ENCODE data around the gene TRIOBP.

The TRIOBP gene

GRCh38 chr22:37665487-37665886, 31.4 kb upstream of the TRIOBP start:
- no peak for DNase-seq

- DNase-seq: no peak
Measured at GRCh38 chr22:37669586-37669985, 27.3 kb upstream of the TRIOBP start.

GRCh38 chr22:37672206-37672919, 24.5 kb upstream of the TRIOBP start:
- DNase-seq: no peak

DNA sequence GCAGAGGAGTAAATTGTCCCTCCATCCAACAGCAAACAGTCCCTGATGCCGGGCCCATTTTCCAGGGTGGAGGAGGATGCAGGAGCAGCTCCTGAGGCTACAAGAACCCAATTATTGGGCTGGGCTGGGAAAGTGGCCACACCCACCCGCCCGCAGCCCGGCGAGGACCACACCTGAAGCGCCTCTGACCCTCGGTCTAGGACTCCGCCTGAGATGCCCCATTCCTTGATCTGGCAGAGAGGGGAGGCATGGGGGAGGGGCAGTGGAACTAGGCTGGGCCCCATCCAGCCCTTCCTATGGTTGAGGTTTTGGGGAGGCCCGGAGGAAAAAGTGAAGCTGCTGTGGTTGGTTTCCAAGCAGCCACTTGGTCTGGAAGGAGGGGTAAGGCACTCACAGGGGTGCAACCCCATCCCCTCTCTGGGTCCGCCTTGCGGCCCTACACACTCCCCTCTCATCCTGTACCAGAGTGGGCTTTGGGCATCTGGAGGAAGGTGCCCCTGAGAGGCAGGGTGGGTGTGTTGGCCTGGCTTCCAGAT, 23.9 kb upstream of the TRIOBP start:
- no peak for DNase-seq

GRCh38 chr22:37674248-37674647, 22.6 kb upstream of the TRIOBP start:
- no peak for DNase-seq

GRCh38 chr22:37674951-37675929, 21.6 kb upstream of the TRIOBP start, which contains the start of gene LGALS1:
TSS of gene LGALS1 (plus strand) at chr22:37675636. CDS start at chr22:37675703, 67 bp downstream.
- DNase-seq: peak in 51 of 56 donors; percentile 22 to 90 (median 72)

DNA sequence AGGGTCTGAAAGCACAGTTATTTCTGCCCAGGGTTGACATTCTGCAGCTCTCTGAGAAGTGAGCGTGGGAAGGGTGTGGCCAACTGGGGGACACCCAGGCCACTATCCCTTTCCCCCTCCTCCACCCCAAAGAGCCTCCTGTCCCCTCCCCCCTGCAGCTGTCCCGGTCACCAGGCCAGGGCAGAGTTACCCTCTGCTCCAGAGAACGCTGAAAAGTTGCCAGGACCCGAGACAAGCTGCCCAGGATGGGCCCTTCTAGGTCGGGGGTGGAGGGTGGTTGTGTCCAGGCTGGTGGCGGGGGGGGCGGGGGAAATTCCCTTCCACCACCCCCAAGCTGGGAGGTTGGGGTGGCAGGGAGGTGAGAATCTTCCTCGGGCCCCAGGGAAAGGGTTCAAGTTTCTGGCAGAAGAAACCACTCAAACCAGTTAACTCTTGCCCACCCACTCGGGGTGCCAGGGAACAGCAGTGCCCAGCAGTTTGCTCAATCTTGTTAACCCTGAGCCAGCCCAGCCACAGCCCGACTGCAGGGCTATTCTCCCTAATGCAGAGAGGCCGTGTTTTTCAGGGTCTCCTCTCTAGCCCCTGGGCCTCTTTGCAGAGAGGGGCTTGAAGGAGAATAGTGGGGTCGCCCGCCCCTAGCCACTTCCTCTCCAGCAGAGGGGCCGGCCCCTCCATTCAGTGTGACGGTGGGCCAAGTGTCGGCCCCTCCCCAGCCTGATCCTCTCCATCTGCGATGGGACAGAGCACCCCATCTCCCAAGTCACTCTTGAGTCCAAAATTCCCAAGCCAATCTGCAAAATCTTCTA, 20.7 kb upstream of the TRIOBP start:
- peak in 20 of 56 donors; percentile 6 to 55 (median 27) for DNase-seq

- DNase-seq: peak in 35 of 56 donors; percentile 7 to 73 (median 40)
Measured at GRCh38 chr22:37676736-37677492, 19.9 kb upstream of the TRIOBP start.

DNA sequence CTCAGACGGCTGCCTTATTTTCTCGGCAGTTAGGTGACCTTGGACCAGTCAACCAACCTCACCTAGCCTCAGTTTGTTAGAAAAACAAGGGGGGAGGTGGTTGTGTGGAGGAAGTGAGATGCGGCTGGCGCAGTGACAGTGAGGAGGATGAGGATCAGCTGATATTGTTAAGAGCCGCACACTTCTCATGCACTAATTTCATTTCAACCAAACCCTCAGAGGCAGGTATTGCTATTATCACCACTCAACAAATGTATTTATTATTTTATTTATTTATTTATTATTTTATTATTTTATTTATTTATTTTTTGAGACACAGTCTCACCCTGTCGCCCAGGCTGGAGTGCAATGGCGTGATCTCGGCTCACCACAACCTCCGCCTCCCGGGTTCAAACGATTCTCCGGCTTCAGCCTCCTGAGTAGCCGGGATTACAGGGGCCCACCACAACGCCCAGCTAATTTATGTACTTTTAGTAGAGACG, 19.3 kb upstream of the TRIOBP start:
- DNase-seq: no peak

- no peak for DNase-seq
Measured at GRCh38 chr22:37678372-37678771, 18.5 kb upstream of the TRIOBP start.

DNA sequence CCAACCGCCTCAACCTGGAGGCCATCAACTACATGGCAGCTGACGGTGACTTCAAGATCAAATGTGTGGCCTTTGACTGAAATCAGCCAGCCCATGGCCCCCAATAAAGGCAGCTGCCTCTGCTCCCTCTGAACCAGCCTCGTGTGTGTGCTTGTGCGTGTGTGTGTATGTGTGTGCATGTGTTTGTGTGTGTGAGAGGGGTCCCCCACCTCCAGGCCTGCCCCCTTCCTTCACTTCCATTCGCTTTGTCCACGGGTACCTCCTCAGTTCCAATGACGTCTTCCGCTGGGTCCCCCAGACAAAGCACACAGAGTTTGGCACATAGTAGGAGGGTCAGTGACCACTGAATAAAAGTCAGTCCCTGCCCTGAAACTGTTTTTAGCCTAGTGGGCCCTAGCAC, 17.2 kb upstream of the TRIOBP start:
- DNase-seq: no peak

DNA sequence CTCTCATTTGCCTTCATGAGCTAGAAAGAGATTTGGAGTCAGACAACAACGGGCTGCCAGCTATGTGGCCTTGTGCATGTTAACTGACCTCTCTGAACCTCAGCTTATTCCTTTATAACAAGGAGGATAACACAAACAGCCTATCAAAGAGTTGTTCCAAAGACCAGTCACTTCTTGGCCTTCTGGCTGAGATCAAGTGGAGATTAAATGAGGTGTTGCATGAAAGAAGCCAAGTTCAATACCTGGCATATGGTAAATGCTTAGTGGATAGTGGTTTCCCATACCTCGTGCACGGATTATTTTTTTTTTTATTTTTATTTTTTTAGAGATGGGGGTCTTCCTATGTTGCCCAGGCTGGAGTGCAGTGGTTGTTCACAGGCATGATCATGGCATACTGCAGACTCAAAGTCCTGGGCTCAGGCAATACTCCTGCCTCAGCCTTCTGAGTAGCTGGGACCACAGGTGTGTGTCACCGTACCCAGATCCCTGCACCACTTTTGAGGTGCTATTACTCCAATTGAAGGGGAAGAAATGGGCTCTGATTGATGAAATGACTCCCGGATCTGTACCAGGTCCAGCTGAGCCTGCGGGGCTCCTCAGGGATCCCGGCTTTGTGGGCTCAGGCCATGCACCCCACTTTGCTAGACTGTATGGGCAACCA, 16.5 kb upstream of the TRIOBP start:
- DNase-seq: no peak

GRCh38 chr22:37681001-37681424, 15.8 kb upstream of the TRIOBP start:
- no peak for DNase-seq

DNA sequence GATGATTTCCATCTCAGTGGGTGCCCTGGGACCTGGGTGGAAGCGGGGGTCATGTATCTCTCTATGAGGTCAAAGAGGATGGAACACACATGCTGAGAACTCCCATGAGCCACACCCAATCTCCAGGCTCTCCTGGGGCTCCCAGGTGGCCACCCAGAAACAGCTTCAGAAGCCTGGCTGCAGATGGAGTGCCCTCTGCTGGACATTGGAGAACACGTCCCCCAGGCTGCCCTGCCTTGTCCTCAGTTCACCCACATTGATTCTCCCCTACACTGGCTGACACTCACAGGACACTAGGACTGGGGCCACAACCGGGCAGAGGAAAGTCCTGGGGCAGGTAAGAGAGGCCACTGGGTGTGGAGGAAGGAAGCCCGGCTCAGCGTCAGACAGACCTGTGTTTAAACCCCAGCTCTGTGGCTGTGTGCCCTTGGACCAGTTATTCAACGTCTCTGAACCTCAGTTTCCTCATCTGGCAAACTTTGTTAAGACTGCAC, 15.2 kb upstream of the TRIOBP start:
- DNase-seq: peak in 36 of 56 donors; percentile 3 to 73 (median 35)

- DNase-seq: no peak
Measured at GRCh38 chr22:37684803-37685615, 11.8 kb upstream of the TRIOBP start.

DNA sequence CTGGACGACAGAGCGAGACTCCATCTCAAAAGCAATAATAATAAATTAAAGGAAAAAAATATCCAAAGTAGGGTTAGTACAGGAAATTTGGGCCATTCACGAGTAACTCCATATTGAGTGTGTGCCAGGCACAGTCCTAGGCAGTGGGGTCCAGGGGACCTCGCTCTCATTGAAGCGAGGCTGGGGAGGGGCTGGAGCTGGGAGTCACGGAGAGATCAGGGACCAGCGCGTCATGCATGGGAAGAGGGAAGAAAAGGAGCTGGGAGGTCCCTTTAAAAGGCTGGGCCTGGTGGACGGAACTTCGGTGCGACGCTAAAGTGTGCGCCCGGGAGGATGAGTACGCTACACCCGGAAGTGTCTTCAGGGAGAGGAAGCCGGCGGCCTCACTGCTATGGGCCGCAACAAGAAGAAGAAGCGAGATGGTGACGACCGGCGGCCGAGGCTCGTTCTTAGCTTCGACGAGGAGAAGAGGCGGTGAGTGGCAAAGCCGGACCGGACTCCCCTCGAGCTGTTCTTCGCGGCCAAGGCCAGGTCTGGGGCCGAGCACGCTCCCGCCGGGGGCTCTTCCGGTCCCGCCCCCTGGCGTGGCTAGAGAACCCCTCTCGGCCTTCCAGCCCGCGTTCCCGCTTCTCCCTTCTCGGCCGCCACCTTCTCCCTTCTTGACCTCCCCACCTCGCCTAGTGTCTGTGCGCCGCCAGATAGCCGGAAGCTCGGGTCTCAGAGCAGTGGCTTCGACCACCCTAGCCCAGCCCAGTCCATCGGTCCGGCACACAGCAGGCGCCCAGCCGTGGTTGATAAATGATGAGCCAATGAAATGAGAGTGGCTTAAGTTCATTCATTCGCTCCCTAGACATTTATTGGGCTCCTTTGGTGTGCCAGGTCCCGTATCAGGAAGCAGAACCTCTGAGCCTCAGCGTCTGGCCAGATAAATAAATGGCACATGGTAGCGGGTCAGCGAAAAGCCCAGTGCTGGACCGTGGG, 10.6 kb upstream of the TRIOBP start, which contains the start of gene NOL12:
Gene NOL12 (plus strand): TSS at position 342 of the 981 bp plus-strand sequence. CDS start 50 bp downstream, at position 392.
- peak in 55 of 56 donors; percentile 20 to 89 (median 73) for DNase-seq

GRCh38 chr22:37690407-37690806, 6.4 kb upstream of the TRIOBP start:
- no peak for DNase-seq
